ENCODE data around the gene GMDS. TPM values are rescaled to one million over a fixed set of nuclear protein-coding genes. Genes with fewer than 3 reads are reported as not detected.

Gene GMDS
- 12.0 and 12.3 TPM in 2 replicates for polyA plus RNA-seq (2012; rRNA removed)
- 17.1 and 27.9 TPM in 2 replicates for polyA plus RNA-seq (2012; cell fraction: cytosol; rRNA removed)
- 8.3 and 9.1 TPM in 2 replicates for polyA plus RNA-seq (2012; cell fraction: nucleus; rRNA removed)

DNA sequence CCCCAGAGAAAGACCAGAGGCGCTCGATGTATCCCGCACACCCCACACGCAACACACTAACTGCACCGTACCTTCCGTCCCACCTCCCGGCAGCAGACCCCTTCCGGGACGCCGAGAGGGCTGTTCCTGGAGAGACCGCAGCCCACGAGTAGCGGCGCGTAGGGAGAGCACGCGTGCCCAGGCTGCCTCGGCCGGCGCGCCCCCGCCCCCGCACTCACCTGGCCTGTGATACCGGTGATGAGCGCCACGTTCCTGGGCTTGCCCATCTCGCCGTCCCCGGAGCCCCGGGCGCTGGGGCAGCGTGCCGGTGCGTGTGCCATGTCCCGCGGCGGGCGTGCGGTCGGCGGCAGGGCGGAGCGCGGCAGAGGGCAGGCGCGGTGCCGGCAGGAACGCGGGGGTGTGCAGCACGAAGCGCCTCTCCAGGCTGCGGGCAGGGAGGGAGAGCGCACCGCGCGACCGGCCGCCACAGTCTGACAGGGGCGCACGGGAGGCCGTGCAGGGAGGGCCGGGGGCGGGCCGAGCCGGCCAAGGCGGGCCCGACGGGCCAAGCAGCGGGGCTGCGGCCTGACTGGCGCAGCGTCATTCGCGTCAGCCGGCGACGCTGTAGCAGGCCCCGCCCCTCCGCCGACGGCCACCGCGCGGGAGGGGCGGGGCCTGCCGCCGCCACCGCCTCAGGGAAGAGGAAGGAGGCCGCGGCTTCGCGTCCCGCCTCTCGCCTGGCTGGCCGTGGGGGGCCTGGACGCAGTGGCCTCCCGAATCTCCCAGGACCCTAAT, at the start of gene GMDS:
TSS of gene GMDS (minus strand) at position 503 of the 774 bp plus-strand sequence.
- no peaks in the 10 kb centered on the region for H3F3A ChIP-seq (replicated peaks; ENCODE audit: insufficient read depth)
- H4K20me1 ChIP-seq (ENCODE audit: insufficient read depth) = no peaks in the 10 kb centered on the region
- no peaks in the 10 kb centered on the region for H3K27me3 ChIP-seq (ENCODE audit: insufficient read depth)
- no peaks in the 10 kb centered on the region for H3K9me3 ChIP-seq
- peaks cover 0 to 10% of the 10 kb centered on the region in 2 experiments; a peak in 1 of 4 replicates for H3K4me1 ChIP-seq (ENCODE audit: control insufficient read depth in 1 of 2, insufficient read depth in 2 of 2, low read depth in 1 of 2, low read length in 1 of 2)
- peak within 1 kb of the TSS; percentile 80 for H3K9ac ChIP-seq
- WGBS (ENCODE audit: low lambda C conversion rate) = 0% methylated on average over 10 of the region's 97 CpGs
- no peaks in the 10 kb centered on the region for H3K36me3 ChIP-seq (replicated peaks in 1 of 2; ENCODE audit: control insufficient read depth in 1 of 2, insufficient read depth in 2 of 2, low read length in 1 of 2)
- peak within 1 kb of the TSS; percentile 82 to 98 for H3K4me3 ChIP-seq (ENCODE audit: low read depth in 2 of 2, low read length in 1 of 2)
- peak within 1 kb of the TSS; percentile 60 to 71; a peak in 3 of 4 replicates for H3K27ac ChIP-seq (ENCODE audit: low read depth in 2 of 2, low read length in 1 of 2)
- H3K4me2 ChIP-seq = peak within 1 kb of the TSS; percentile 92
- DNase-seq = peak; percentile 98
- peak within 1 kb of the TSS; percentile 99 for H2AFZ ChIP-seq (ENCODE audit: low read depth)
- no peaks in the 10 kb centered on the region for H3K9me2 ChIP-seq
- TF ChIP-seq FOXM1 (IDR thresholded peaks at IDR 0.05; ENCODE audit: low read depth) (no peak), GABPA (IDR thresholded peaks at IDR 0.05; ENCODE audit: low read depth) (0 out of 2 replicates have a peak, but pooled peaks have one; percentile 30), POLR2AphosphoS5 (IDR thresholded peaks at IDR 0.05; ENCODE audit: low read depth, low read length) (peak; percentile 75), TAF1 (IDR thresholded peaks at IDR 0.05; ENCODE audit: borderline replicate concordance, low read depth, low read length) (peak; percentile 50), EP300 (IDR thresholded peaks at IDR 0.05; ENCODE audit: borderline replicate concordance in 1 of 2, low read depth in 1 of 2, low read length in 1 of 2) (peak in 1 of 2 experiments; percentile 53; a peak in 1 of 4 replicates), NRF1 (IDR thresholded peaks at IDR 0.05; ENCODE audit: low read depth, low read length) (0 out of 2 replicates have a peak, but pooled peaks have one; percentile 37), MXI1 (IDR thresholded peaks at IDR 0.05; ENCODE audit: low read depth, low read length) (peak; percentile 90), SIN3A (IDR thresholded peaks at IDR 0.05; ENCODE audit: borderline replicate concordance, low read depth, low read length) (no peak; the same call in 1 of the 2 replicates), RXRA (IDR thresholded peaks at IDR 0.05; ENCODE audit: borderline replicate concordance, low read depth) (no peak)
- TF ChIP-seq, protein P1, sequence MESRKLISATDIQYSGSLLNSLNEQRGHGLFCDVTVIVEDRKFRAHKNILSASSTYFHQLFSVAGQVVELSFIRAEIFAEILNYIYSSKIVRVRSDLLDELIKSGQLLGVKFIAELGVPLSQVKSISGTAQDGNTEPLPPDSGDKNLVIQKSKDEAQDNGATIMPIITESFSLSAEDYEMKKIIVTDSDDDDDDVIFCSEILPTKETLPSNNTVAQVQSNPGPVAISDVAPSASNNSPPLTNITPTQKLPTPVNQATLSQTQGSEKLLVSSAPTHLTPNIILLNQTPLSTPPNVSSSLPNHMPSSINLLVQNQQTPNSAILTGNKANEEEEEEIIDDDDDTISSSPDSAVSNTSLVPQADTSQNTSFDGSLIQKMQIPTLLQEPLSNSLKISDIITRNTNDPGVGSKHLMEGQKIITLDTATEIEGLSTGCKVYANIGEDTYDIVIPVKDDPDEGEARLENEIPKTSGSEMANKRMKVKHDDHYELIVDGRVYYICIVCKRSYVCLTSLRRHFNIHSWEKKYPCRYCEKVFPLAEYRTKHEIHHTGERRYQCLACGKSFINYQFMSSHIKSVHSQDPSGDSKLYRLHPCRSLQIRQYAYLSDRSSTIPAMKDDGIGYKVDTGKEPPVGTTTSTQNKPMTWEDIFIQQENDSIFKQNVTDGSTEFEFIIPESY (IDR thresholded peaks at IDR 0.05; ENCODE audit: borderline replicate concordance, low read depth) = no peak
- ChIA-PET POLR2A (no interaction called here), CTCF (interaction anchor here (0.9 to 1.5 kb wide), 2 partner anchors 639 to 649 kb away, joined by 3 to 6 read pairs; no protein-coding TSS in a partner anchor)
- no peaks in the 10 kb centered on the region for H3K79me2 ChIP-seq (ENCODE audit: insufficient read depth)

DNA sequence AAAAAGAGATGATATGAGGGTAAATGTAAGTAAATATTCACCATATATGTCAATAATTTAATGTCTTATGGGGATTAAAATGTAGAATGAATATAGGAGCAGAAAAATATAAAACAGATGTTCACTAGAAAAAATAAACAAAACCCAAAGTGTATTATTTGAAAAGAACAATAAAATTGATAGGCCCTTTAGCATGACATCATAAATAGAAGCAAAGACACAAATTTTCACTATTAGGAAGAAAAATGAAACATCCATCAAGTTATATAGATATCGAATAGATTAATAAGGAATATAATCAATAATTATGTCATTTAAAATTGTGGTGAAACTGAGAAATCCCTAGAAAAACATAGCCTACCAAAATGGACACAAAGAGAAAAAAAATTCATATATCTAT, 40.1 kb upstream of the GMDS start:
- WGBS (ENCODE audit: low lambda C conversion rate) = 91% methylated on average over 1 of the region's 1 CpG
- H3K9me2 ChIP-seq = no peaks in the 10 kb centered on the region
- H3K36me3 ChIP-seq (replicated peaks in 1 of 2; ENCODE audit: control insufficient read depth in 1 of 2, insufficient read depth in 2 of 2, low read length in 1 of 2) = peaks cover 0 to 3% of the 10 kb centered on the region in 2 experiments
- H4K20me1 ChIP-seq (ENCODE audit: insufficient read depth) = no peaks in the 10 kb centered on the region
- CTCF ChIA-PET = no interaction called here
- no peak overlapping the region for H3K4me3 ChIP-seq (ENCODE audit: low read depth in 2 of 2, low read length in 1 of 2)
- H3F3A ChIP-seq (replicated peaks; ENCODE audit: insufficient read depth) = no peaks in the 10 kb centered on the region
- no peaks in the 10 kb centered on the region for H3K79me2 ChIP-seq (ENCODE audit: insufficient read depth)
- no peak for DNase-seq
- H3K27ac ChIP-seq (ENCODE audit: low read depth in 2 of 2, low read length in 1 of 2) = no peak overlapping the region
- POLR2A ChIA-PET = no interaction called here
- H3K9me3 ChIP-seq = no peaks in the 10 kb centered on the region; the same call in none of the 2 replicates
- H3K27me3 ChIP-seq (ENCODE audit: insufficient read depth) = no peaks in the 10 kb centered on the region
- H3K4me1 ChIP-seq (ENCODE audit: control insufficient read depth in 1 of 2, insufficient read depth in 2 of 2, low read depth in 1 of 2, low read length in 1 of 2) = no peaks in the 10 kb centered on the region
- H3K4me2 ChIP-seq = no peak overlapping the region
- no peak overlapping the region for H3K9ac ChIP-seq
- H2AFZ ChIP-seq (ENCODE audit: low read depth) = no peak overlapping the region
- TF ChIP-seq RAD21 (IDR thresholded peaks at IDR 0.05; ENCODE audit: low read length) = no peak
- TF ChIP-seq, protein P2, sequence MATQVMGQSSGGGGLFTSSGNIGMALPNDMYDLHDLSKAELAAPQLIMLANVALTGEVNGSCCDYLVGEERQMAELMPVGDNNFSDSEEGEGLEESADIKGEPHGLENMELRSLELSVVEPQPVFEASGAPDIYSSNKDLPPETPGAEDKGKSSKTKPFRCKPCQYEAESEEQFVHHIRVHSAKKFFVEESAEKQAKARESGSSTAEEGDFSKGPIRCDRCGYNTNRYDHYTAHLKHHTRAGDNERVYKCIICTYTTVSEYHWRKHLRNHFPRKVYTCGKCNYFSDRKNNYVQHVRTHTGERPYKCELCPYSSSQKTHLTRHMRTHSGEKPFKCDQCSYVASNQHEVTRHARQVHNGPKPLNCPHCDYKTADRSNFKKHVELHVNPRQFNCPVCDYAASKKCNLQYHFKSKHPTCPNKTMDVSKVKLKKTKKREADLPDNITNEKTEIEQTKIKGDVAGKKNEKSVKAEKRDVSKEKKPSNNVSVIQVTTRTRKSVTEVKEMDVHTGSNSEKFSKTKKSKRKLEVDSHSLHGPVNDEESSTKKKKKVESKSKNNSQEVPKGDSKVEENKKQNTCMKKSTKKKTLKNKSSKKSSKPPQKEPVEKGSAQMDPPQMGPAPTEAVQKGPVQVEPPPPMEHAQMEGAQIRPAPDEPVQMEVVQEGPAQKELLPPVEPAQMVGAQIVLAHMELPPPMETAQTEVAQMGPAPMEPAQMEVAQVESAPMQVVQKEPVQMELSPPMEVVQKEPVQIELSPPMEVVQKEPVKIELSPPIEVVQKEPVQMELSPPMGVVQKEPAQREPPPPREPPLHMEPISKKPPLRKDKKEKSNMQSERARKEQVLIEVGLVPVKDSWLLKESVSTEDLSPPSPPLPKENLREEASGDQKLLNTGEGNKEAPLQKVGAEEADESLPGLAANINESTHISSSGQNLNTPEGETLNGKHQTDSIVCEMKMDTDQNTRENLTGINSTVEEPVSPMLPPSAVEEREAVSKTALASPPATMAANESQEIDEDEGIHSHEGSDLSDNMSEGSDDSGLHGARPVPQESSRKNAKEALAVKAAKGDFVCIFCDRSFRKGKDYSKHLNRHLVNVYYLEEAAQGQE (IDR thresholded peaks at IDR 0.05; ENCODE audit: low read depth, low read length) = no peak
- TF ChIP-seq NRF1 (IDR thresholded peaks at IDR 0.05; ENCODE audit: low read depth, low read length) = no peak
- TF ChIP-seq GABPA (IDR thresholded peaks at IDR 0.05; ENCODE audit: low read depth) = no peak
- TF ChIP-seq CHD2 (IDR thresholded peaks at IDR 0.05; ENCODE audit: low read length, partially characterized antibody) = no peak
- no peak for TF ChIP-seq TEAD4 (IDR thresholded peaks at IDR 0.05; ENCODE audit: borderline replicate concordance, insufficient read depth)
- no peak for TF ChIP-seq TCF12 (IDR thresholded peaks at IDR 0.05)
- TF ChIP-seq FOXJ3 (CRISPR knock-in tag; IDR thresholded peaks at IDR 0.05) = no peak
- no peak for TF ChIP-seq EZH2phosphoT487 (IDR thresholded peaks at IDR 0.05; ENCODE audit: borderline replicate concordance, low read depth)
- TF ChIP-seq SMC3 (IDR thresholded peaks at IDR 0.05; ENCODE audit: low read depth, low read length) = no peak
- TF ChIP-seq, protein P3, sequence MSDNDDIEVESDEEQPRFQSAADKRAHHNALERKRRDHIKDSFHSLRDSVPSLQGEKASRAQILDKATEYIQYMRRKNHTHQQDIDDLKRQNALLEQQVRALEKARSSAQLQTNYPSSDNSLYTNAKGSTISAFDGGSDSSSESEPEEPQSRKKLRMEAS (IDR thresholded peaks at IDR 0.05; ENCODE audit: low read depth) = no peak
- TF ChIP-seq RCOR1 (IDR thresholded peaks at IDR 0.05; ENCODE audit: low read length) = no peak

Measured in SK-N-SH (cell line).